HPDE6-E6E7 (cell line): Measurements from ENCODE around the gene METTL5.
A peak's percentile ranks its signal among the peaks of the same experiment; 100 is the strongest.

Source experiments
- DNase-seq: peaks from one replicate; pipeline ENCODE4 v3.0.0; 2011; ENCODE audit warnings: missing footprints; ENCODE audit errors: extremely low spot score

METTL5 gene

GRCh38 chr2:169781249-169782013, 43.3 kb downstream of the METTL5 start:
- no peak for DNase-seq

GRCh38 chr2:169778446-169778845, 46.3 kb downstream of the METTL5 start:
- DNase-seq: no peak

GRCh38 chr2:169776252-169776761, 48.4 kb downstream of the METTL5 start:
- DNase-seq: no peak

GRCh38 chr2:169775765-169776164, 48.9 kb downstream of the METTL5 start:
- DNase-seq: no peak

GRCh38 chr2:169775354-169775753, 49.4 kb downstream of the METTL5 start:
- no peak for DNase-seq

DNA sequence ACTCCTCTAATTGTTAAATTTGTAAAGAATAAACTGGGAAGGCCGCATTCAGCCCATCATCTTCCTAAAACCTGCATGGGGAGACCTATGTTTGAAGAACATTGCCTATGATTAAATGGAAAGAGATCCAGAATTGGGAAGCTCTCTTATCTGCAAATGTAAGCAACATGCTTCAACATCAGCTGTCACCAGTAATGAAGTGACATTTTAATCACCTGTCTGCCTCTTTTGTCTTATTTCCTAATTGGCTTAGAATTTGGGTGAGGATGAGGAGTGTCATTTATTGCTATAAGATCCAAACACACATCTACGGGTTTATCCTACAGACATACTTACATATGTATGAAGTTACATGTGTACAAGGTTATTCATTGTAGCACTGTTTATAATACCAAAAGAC, 52.1 kb downstream of the METTL5 start:
- no peak for DNase-seq

GRCh38 chr2:169771612-169772011, 53.1 kb downstream of the METTL5 start:
- no peak for DNase-seq

DNA sequence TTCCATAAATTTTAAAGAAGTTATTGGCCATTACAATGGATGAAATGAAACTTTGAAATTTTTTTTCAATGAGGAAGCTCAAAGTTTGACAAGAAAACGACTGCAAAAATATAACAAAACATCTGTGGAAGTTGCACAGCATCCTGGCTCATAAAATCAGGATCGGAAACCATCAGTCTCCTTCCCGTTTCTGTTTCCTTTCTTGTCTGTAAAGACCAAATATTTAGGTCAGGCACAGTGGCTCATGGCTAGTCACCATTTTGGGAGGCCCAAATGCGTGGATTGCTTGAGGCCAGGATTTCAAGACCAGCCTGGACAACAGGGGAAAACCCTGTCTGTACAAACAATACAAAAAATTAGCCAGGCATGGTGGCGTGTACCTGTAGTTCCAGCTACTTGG, 53.7 kb downstream of the METTL5 start:
- DNase-seq: no peak

DNA sequence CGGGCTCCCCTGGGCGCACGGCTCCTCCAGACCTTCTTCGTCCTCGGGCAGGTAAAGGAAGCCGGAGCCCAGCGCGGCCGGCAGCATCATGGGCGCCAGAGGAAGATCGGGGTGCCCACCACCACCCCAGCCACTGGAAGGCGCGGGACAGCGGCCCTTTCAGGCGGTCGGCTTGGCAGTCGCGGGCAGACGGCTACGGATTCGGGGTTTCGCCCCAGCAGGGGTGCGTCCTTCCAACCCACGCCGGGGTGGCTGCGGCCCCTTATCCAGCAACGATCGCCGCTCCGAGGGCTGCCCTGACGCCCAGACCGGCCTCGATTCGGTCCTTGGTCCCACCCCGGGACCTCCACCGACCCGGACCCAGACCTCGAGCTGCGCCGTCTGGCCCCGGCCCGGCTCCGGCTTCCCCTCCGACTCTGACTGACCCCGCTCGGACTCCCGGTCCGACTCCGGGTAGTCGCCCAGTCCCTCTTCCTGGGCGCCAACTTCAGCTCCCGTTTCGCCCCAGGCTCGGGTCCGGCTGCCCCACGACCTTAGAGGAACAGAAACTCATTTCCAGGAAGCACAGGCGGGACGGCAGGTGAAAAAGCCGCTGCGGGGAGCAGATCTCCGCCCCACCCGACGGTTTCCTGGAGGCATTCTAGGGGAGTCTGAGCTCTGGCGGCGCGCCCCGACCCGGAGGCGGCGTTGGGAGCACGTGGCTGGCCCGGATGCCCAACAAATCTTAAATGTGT, 56.3 kb downstream of the METTL5 start:
- no peak for DNase-seq

GRCh38 chr2:169767243-169767888, 57.3 kb downstream of the METTL5 start:
- peak; percentile 47 for DNase-seq

DNA sequence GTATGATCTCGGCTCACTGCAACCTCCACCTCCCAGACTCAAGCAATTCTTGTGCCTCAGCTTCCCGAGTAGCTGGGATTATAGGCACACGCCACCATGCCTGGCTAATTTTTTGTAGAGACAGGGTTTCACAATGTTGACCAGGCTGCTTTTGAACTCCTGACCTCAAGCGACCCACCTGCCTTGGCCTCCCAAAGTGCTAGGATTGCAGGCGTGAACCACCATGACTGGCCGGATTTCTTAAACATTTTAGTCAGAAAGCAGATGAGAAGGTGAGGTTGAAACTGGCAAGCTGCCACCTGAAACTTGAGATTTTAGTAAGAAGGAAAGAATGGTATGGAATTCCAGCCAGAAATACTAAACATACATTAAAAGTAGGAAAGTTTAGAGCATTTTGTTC, 59.2 kb downstream of the METTL5 start:
- no peak for DNase-seq

GRCh38 chr2:169761970-169762292, 62.8 kb downstream of the METTL5 start:
- DNase-seq: no peak
